IPS DF 6.9 (cell line): ENCODE results near the gene IGFL4.

ENCODE experiments used
- DNase-seq: peaks from one replicate; pipeline ENCODE4 v3.0.0-alpha.2; 2013; ENCODE audit warnings: low read depth, low spot score
- H3K27ac ChIP-seq: one replicate; pipeline ENCODE4 v1.5.1; 2013; ENCODE audit warnings: low read length, control low read depth
- H3K27me3 ChIP-seq: 2 replicates; pipeline ENCODE4 v1.6.1; 2013; ENCODE audit warnings: mild to moderate bottlenecking, low read length; ENCODE audit not compliant: control insufficient read depth, insufficient read depth
- H3K36me3 ChIP-seq: 2 replicates; pipeline ENCODE4 v1.6.1; 2013; ENCODE audit warnings: low read length; ENCODE audit not compliant: control insufficient read depth, insufficient read depth
- H3K4me1 ChIP-seq: 2 replicates; pipeline ENCODE4 v1.6.1; 2013; ENCODE audit warnings: low read length; ENCODE audit not compliant: control insufficient read depth, insufficient read depth
- H3K4me3 ChIP-seq: 2 replicates; pipeline ENCODE4 v1.5.1; 2013; ENCODE audit warnings: mild to moderate bottlenecking, low read length
- H3K9me3 ChIP-seq: 2 replicates; pipeline ENCODE4 v1.6.1; 2013; ENCODE audit warnings: low read length, inconsistent platforms; ENCODE audit not compliant: control insufficient read depth, insufficient read depth
- WGBS: extraction: QIAGEN DNeasy Blood & Tissue Kit; methylation state at CpG from one replicate; pipeline ENCODE4 v1.1.7; 2013; ENCODE audit warnings: mixed read lengths, missing lambda C conversion rate; ENCODE audit not compliant: insufficient read length, insufficient coverage; 5-methylcytosine and 5-hydroxymethylcytosine counted together

IGFL4 gene

GRCh38 chr19:46077815-46078167, 37.0 kb upstream of the IGFL4 start:
- WGBS, result no CpG with 5 or more reads among the region's 6 CpGs
- Histone ChIP-seq H3K9me3 (no peaks in the 10 kb centered on the region), H3K4me1 (no peaks in the 10 kb centered on the region), H3K27ac (no peak overlapping the region), H3K36me3 (no peaks in the 10 kb centered on the region), H3K4me3 (no peak overlapping the region), H3K27me3 (peaks cover 2% of the 10 kb centered on the region; the same call in 1 of the 2 replicates)
- DNase-seq, result no peak

GRCh38 chr19:46076951-46077814, 36.4 kb upstream of the IGFL4 start:
- peaks cover 2% of the 10 kb centered on the region; the same call in 1 of the 2 replicates for H3K27me3 ChIP-seq
- no peaks in the 10 kb centered on the region for H3K36me3 ChIP-seq
- no peaks in the 10 kb centered on the region for H3K9me3 ChIP-seq
- no peak overlapping the region for H3K27ac ChIP-seq
- H3K4me1 ChIP-seq, result no peaks in the 10 kb centered on the region
- peak overlapping the region; percentile 50; the same call in 1 of the 2 replicates for H3K4me3 ChIP-seq
- DNase-seq, result peak; percentile 78
- no CpG with 5 or more reads among the region's 50 CpGs for WGBS

- H3K36me3 ChIP-seq, result no peaks in the 10 kb centered on the region
- no peak overlapping the region for H3K27ac ChIP-seq
- H3K9me3 ChIP-seq, result no peaks in the 10 kb centered on the region
- no peak overlapping the region for H3K4me3 ChIP-seq
- no CpG with 5 or more reads among the region's 9 CpGs for WGBS
- H3K4me1 ChIP-seq, result no peaks in the 10 kb centered on the region
- H3K27me3 ChIP-seq, result peaks cover 2% of the 10 kb centered on the region; the same call in 1 of the 2 replicates
- no peak for DNase-seq
Observed at GRCh38 chr19:46076031-46076880, 35.5 kb upstream of the IGFL4 start.

GRCh38 chr19:46073268-46073922, 32.6 kb upstream of the IGFL4 start:
- Histone ChIP-seq H3K4me1 (no peaks in the 10 kb centered on the region), H3K27me3 (peaks cover 2% of the 10 kb centered on the region; the same call in 1 of the 2 replicates), H3K27ac (no peak overlapping the region), H3K9me3 (no peaks in the 10 kb centered on the region), H3K36me3 (no peaks in the 10 kb centered on the region), H3K4me3 (no peak overlapping the region)
- DNase-seq, result no peak
- WGBS, result no CpG with 5 or more reads among the region's 3 CpGs

GRCh38 chr19:46069806-46070341, 29.1 kb upstream of the IGFL4 start:
- H3K4me3 ChIP-seq, result no peak overlapping the region
- DNase-seq, result no peak
- no peaks in the 10 kb centered on the region for H3K4me1 ChIP-seq
- no CpG with 5 or more reads among the region's 6 CpGs for WGBS
- H3K27ac ChIP-seq, result no peak overlapping the region
- peaks cover 1% of the 10 kb centered on the region; the same call in 1 of the 2 replicates for H3K27me3 ChIP-seq
- H3K36me3 ChIP-seq, result no peaks in the 10 kb centered on the region
- no peaks in the 10 kb centered on the region for H3K9me3 ChIP-seq

- Histone ChIP-seq H3K36me3 (no peaks in the 10 kb centered on the region), H3K4me3 (no peak overlapping the region), H3K4me1 (no peaks in the 10 kb centered on the region), H3K9me3 (no peaks in the 10 kb centered on the region), H3K27ac (no peak overlapping the region), H3K27me3 (peaks cover 1% of the 10 kb centered on the region; the same call in 1 of the 2 replicates)
- DNase-seq, result no peak
- WGBS, result no CpG with 5 or more reads among the region's 12 CpGs
Observed at GRCh38 chr19:46068345-46069258, 27.8 kb upstream of the IGFL4 start.

- WGBS, result no CpG with 5 or more reads among the region's 1 CpG
Observed at GRCh38 chr19:46067691-46068090, 26.9 kb upstream of the IGFL4 start.

GRCh38 chr19:46066471-46066870, 25.7 kb upstream of the IGFL4 start:
- Histone ChIP-seq H3K9me3 (no peaks in the 10 kb centered on the region), H3K4me3 (no peak overlapping the region), H3K27me3 (peaks cover 1% of the 10 kb centered on the region; the same call in 1 of the 2 replicates), H3K36me3 (no peaks in the 10 kb centered on the region), H3K27ac (no peak overlapping the region), H3K4me1 (no peaks in the 10 kb centered on the region)
- no peak for DNase-seq
- WGBS, result no CpG with 5 or more reads among the region's 1 CpG

More at GRCh38 chr19:46067691-46068090, 26.9 kb upstream of the IGFL4 start:
- no peaks in the 10 kb centered on the region for H3K9me3 ChIP-seq
- H3K4me1 ChIP-seq, result no peaks in the 10 kb centered on the region
- no peak overlapping the region for H3K27ac ChIP-seq
- no peaks in the 10 kb centered on the region for H3K36me3 ChIP-seq
- no peak for DNase-seq
- no peak overlapping the region for H3K4me3 ChIP-seq
- peaks cover 1% of the 10 kb centered on the region; the same call in 1 of the 2 replicates for H3K27me3 ChIP-seq

- Histone ChIP-seq H3K36me3 (no peaks in the 10 kb centered on the region), H3K4me1 (no peaks in the 10 kb centered on the region), H3K4me3 (no peak overlapping the region), H3K9me3 (no peaks in the 10 kb centered on the region), H3K27ac (no peak overlapping the region), H3K27me3 (peaks cover 1% of the 10 kb centered on the region; the same call in 1 of the 2 replicates)
- WGBS, result no CpG with 5 or more reads among the region's 7 CpGs
- no peak for DNase-seq
Observed at GRCh38 chr19:46065486-46066071, 24.8 kb upstream of the IGFL4 start.
